GM18505 (cell line): Measurements from ENCODE around the gene PDK2.

Experiments
- ATAC-seq: cut with Tn5 transposase; IDR thresholded peaks from one replicate; pipeline ENCODE4 v1.9.1; 2021; ENCODE audit not compliant: unreplicated experiment
- POLR2A ChIP-seq: IDR thresholded peaks from 4 replicates; pipeline ENCODE4 v1.6.1; 2011; ENCODE audit warnings: borderline replicate concordance; ENCODE audit not compliant: insufficient read depth, insufficient read length; ENCODE audit errors: extremely low read depth

PDK2 gene

DNA sequence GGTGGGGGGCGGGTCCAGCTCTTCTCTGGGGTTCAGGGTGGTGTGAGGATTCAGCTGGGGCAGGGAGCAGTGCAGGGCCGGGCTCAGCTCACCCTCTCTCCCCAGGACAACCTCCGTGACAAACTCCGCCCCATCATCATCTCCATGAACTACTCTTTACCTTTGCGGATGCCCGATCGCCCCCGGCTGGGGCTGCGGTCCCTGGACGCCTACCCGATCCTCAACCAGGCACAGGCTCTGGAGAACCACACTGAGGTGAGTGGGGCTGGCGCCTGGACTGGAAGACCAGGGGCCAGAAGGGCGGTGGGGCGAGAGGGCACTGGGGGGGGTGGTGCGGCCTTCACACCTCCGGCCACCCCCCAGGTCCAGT is 18.9 kb upstream of the PDK2 start:
- no peak for ATAC-seq
- no peak for TF ChIP-seq POLR2A

DNA sequence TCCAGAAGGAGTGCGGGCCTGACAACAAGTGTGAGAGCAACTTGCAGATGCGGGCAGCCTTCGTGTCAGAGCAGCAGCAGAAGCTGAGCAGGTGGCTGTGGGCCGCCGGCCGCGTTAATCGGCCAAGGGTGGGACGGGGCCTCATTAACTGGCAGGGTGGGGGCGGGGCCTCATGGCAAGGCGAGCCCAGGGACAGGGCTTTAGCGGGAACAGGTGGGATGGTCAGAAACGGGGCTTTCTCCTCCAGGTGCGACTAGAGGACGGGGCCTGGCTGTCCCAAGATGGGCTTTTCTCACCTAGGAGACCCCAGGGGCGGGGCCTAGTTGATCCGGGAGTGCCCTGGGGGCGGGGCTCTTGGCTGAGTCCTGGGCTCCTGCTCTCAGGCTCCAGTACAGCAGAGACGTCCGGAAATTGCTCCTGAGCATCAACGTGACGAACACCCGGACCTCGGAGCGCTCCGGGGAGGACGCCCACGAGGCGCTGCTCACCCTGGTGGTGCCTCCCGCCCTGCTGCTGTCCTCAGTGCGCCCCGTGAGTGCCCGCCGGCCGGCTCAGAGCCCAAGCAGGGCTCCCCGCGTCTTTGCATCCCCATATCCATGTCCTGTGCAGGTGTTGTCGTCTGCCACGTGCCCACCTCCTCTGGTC is 18.4 kb upstream of the PDK2 start:
- no peak for TF ChIP-seq POLR2A
- ATAC-seq, result no peak

DNA sequence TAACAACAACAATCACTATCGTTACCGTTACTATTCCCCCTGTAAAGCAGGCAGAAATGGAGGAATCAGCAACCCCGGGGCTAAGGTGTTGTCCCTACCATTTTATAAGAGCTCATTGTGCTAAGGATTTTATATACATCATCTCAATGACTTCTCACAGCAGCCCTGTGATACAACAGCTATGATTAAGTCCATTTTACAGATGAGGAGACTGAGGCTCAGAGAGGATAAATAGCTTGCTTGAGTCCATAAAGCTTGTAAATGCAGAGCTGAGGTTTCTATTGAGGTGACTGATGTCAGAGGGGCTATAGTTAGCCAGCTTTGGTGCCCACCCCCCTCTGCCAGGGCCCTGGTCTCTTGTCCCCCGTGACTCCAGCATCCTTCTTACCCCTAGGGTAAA is 16.7 kb upstream of the PDK2 start:
- TF ChIP-seq POLR2A, result no peak
- no peak for ATAC-seq

DNA sequence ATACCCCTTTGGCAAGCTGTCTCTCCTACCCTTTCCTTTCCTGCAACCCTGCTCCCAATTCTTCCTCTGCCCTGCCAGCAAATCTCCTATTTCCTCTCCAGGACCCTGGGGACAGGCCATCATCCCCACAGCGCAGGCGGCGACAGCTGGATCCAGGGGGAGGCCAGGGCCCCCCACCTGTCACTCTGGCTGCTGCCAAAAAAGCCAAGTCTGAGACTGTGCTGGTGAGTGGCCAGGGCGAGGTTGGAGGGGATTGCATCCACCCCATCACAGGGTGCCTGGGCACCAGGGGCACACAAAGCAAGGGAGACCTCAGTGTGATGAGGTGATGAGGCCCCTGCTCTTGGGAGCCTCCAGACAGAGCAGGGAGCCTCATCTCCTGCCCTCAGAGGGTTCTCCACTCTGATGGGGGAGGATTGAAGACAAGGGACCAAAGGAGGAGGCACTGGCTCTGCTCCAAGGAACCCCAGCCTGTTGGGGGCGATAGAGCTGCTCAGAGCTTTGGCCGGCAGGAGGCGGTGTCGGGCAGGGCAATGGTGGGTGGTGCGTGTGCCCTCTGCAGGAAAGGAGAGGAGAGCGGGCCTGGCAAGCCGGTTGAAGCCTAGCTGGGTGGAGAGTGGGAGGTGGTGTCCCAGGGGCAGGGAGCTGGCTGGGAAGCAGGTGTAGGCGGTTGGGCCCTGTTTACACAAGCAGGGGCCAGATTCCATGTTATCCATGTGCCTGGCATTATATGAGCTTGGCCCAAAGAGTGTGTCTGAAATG is 15.6 kb upstream of the PDK2 start:
- no peak for ATAC-seq
- TF ChIP-seq POLR2A, result no peak

DNA sequence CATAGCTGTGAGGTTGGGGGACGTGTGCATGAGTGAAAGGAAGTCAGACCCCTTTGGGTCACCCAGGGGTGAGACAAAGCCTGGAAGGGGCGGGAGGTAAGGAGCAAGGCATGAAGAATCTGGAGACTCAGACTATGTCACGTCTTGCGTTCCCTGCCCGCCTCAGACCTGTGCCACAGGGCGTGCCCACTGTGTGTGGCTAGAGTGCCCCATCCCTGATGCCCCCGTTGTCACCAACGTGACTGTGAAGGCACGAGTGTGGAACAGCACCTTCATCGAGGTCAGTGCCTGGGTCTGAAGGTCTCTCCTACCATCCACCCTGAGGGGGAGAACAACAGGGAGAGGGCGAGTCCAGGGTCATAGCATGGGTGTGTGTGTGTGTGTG is 15.1 kb upstream of the PDK2 start:
- no peak for TF ChIP-seq POLR2A
- no peak for ATAC-seq

DNA sequence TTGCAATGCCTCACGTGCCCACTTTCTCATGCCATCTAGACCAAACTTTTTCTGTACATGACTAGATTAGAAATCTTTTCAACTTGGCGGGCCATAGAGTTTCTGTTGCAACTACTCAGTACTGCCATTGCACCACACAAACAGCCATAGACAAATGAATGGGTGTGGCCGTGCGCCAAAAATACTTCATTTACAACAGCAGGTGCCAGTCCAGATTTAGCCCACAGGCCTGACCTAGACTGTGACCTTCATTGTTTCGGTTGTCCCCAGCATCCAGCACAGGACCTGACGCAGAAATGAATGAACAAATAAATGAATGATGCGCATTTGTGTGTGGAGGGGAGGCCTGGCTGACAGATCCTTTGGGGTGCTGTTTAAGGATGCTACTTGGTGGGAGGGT is 14.3 kb upstream of the PDK2 start:
- ATAC-seq, result no peak
- TF ChIP-seq POLR2A, result no peak

DNA sequence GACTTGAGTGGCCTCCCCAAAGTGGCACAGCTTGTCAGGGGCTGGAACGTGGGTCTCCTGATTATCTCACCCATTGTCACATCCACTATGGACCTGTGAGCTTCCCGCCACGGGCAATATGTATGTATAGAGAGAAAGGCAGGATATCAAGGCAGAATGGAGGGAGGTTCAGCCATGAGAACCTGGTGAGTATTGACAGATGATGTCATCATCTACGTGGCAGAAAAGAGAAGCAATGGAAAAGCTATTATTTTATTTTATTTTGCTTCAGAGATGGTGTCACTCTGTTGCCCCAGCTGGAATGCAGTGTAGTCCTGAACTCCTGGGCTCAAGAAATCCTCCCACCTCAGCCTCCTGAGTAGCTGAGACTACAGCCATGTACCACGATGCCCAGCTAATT is 13.4 kb upstream of the PDK2 start:
- TF ChIP-seq POLR2A, result no peak
- no peak for ATAC-seq

DNA sequence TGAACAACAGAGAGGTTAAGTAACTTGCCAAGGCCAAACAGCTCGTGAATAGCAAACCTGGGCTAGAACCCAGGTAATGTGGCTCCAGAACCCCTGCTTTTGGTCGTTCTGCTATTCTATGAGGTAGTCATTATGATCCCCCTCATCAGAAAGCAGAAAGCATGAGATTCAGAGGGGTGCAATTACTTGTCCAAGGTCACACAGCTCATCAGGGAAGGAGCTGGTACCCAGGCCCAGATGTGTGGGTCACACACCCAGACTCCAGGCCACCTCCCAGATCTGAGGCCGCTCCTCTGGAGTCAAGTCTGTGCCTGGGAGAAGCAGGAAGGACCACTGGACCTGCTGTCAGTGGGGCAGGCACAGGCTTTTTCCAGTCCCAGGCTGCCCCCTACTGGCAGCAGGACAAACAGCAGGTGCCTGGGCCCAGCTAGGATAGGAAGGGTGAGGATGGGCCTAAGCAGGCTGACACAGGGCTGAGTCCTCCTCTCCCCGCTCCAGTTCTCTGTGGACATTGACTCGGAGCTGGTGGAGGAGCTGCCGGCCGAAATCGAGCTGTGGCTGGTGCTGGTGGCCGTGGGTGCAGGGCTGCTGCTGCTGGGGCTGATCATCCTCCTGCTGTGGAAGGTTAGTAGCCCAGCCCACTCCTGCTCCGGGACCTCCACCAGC is 7.8 kb upstream of the PDK2 start:
- no peak for TF ChIP-seq POLR2A

DNA sequence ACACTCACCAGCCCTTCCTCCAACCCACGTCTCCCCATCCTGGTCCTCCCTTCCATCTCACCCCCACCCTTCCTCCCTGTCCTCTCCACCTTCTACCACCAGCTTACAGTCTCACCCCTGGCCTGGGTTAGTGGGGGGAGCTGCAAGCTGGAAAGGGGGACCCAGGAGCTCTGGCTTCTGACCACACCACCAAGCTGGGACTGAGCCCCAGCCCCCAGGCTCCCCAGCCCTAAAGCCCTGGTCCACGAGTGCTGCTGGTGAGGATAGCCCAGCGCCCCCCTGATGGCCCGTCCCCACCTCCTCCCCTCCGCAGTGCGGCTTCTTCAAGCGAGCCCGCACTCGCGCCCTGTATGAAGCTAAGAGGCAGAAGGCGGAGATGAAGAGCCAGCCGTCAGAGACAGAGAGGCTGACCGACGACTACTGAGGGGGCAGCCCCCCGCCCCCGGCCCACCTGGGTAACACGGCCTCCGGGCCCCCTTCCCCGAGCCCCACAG is 7.2 kb upstream of the PDK2 start:
- TF ChIP-seq POLR2A, result no peak
- no peak for ATAC-seq

More for the DNA sequence above, 7.8 kb upstream of the PDK2 start:
- ATAC-seq, result no peak

DNA sequence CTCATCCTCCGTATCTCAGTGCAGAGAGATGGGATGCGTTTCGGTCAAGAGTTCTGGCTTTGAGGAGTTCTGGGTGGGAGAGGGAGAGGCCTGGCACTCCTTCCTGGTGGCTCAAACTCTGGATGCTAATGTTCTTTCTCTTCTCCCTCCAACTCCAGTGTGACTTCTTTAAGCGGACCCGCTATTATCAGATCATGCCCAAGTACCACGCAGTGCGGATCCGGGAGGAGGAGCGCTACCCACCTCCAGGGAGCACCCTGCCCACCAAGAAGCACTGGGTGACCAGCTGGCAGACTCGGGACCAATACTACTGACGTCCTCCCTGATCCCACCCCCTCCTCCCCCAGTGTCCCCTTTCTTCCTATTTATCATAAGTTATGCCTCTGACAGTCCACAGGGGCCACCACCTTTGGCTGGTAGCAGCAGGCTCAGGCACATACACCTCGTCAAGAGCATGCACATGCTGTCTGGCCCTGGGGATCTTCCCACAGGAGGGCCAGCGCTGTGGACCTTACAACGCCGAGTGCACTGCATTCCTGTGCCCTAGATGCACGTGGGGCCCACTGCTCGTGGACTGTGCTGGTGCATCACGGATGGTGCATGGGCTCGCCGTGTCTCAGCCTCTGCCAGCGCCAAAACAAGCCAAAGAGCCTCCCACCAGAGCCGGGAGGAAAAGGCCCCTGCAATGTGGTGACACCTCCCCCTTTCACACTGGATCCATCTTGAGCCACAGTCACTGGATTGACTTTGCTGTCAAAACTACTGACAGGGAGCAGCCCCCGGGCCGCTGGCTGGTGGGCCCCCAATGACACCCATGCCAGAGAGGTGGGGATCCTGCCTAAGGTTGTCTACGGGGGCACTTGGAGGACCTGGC is 6.0 kb upstream of the PDK2 start:
- ATAC-seq, result no peak
- no peak for TF ChIP-seq POLR2A

DNA sequence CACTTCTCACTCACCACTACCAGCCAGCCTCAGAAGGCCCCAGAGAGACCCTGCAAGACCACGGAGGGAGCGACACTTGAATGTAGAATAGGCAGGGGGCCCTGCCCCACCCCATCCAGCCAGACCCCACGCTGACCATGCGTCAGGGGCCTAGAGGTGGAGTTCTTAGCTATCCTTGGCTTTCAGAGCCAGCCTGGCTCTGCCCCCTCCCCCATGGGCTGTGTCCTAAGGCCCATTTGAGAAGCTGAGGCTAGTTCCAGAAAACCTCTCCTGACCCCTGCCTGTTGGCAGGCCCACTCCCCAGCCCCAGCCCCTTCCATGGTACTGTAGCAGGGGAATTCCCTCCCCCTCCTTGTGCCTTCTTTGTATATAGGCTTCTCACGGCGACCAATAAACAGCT is 5.1 kb upstream of the PDK2 start:
- ATAC-seq, result no peak
- no peak for TF ChIP-seq POLR2A

DNA sequence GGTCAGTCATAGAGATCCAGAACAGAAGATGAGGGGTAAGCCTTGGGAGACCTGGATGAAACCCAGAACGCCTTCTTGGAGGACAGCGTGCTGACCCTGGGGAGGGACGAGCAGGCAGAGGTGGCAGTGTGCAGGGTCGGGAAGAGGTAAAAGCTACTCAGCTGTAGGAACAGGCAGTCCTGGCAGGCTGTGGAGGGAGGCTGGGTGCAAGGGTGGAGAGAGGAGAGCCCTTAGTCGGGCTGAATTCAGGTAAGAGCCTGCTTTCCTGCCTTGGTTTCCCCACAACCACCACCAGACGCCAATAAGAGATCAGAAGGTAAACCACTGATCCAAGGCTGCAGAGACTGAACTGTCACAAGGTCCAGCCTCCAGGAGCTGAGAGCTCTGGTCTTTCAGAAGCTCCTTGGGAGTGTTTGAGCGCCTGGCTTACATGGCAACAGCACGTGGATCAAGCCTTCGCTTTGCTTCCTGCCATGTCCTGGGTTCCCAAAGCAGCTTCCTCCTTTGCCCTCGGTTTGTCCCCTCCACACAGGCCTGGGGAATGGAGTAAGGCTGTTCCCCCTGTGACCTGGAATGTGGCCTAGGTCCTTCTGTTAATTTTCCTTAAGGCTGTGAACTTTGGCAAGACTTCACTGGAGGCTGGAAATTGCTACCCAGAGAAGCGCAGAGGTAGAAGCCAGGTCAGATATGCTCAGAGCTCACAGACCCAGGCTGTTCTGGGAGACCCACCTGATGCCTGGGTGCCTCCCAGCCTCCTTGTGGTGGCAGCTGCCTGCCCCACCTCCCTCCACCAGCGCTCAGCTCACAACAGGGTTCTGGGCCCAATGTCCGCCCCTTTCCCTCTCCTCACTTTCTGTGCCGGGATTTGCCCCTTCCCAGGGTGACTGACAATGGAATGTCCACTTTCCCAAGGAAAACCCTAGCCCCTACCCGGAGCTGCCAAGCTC is 3.9 kb upstream of the PDK2 start:
- no peak for ATAC-seq
- no peak for TF ChIP-seq POLR2A
